Neural progenitor cell (in vitro differentiated cells): ENCODE measurements around the gene MSI1. TPM values are rescaled to one million over a fixed set of nuclear protein-coding genes. Genes with fewer than 3 reads are reported as not detected.

Source experiments
- DNase-seq: peaks from one replicate; pipeline ENCODE4 v3.0.0-alpha.2; 2016; ENCODE audit warnings: low spot score
- H2AFZ ChIP-seq: fragments of 200-600 bp; sonication (generic); replicated peaks from 2 replicates; pipeline ENCODE4 v1.6.1; 2016; ENCODE audit warnings: antibody characterized with exemption
- H3F3A ChIP-seq: fragments of 200-600 bp; sonication (generic); 2 replicates; pipeline ENCODE4 v1.6.1; 2016; ENCODE audit warnings: antibody characterized with exemption, low read depth
- H3K27ac ChIP-seq: fragments of 200-600 bp; sonication (generic); 2 replicates; pipeline ENCODE4 v1.5.1; 2016; ENCODE audit warnings: mild to moderate bottlenecking
- H3K27me3 ChIP-seq: fragments of 200-600 bp; sonication (generic); 2 replicates; pipeline ENCODE4 v1.6.1; 2016; ENCODE audit warnings: mild to moderate bottlenecking, moderate library complexity
- H3K36me3 ChIP-seq: fragments of 200-600 bp; sonication (generic); 2 replicates; pipeline ENCODE4 v1.5.1; 2016
- H3K4me1 ChIP-seq: fragments of 200-600 bp; sonication (generic); 2 replicates; pipeline ENCODE4 v1.6.1; 2016; ENCODE audit warnings: mixed run types
- H3K4me2 ChIP-seq: fragments of 200-600 bp; sonication (generic); 2 replicates; pipeline ENCODE4 v1.6.1; 2016
- H3K4me3 ChIP-seq: fragments of 200-600 bp; sonication (generic); 2 replicates; pipeline ENCODE4 v1.5.1; 2016
- H3K79me2 ChIP-seq: fragments of 200-600 bp; sonication (generic); 2 replicates; pipeline ENCODE4 v1.6.1; 2016; ENCODE audit warnings: low read depth
- H3K9ac ChIP-seq: fragments of 200-600 bp; sonication (generic); 2 replicates; pipeline ENCODE4 v1.6.1; 2016
- H3K9me3 ChIP-seq: fragments of 200-600 bp; sonication (generic); 2 replicates; pipeline ENCODE4 v1.5.1; 2016; ENCODE audit warnings: low read depth
- H4K20me1 ChIP-seq: fragments of 200-600 bp; sonication (generic); 2 replicates; pipeline ENCODE4 v1.6.1; 2016; ENCODE audit warnings: low read depth
- H3K27ac Mint-ChIP-seq: 3 replicates; pipeline ENCODE4 v1.8.0; 2021; ENCODE audit warnings: mixed read lengths
- H3K27me3 Mint-ChIP-seq: 2 replicates; pipeline ENCODE4 v1.8.0; 2022; ENCODE audit warnings: low read depth, mild to moderate bottlenecking, inconsistent platforms, moderate library complexity, mixed read lengths; ENCODE audit not compliant: insufficient read depth
- H3K36me3 Mint-ChIP-seq: 3 replicates; pipeline ENCODE4 v1.8.0; 2021; ENCODE audit warnings: mixed read lengths
- H3K4me1 Mint-ChIP-seq: 3 replicates; pipeline ENCODE4 v1.8.0; 2021; ENCODE audit warnings: mixed read lengths
- H3K4me3 Mint-ChIP-seq: 3 replicates; pipeline ENCODE4 v1.8.0; 2021; ENCODE audit warnings: mild to moderate bottlenecking, moderate library complexity, mixed read lengths
- H3K9me3 Mint-ChIP-seq: 3 replicates; pipeline ENCODE4 v1.8.0; 2020; ENCODE audit warnings: mixed read lengths
- EZH2 ChIP-seq: fragments of 200-600 bp; sonication (generic); IDR thresholded peaks from 2 replicates; pipeline ENCODE4 v1.6.1; 2017; ENCODE audit warnings: antibody characterized with exemption, mild to moderate bottlenecking, moderate library complexity
- EZH2phosphoT487 ChIP-seq: fragments of 200-600 bp; sonication (generic); IDR thresholded peaks from 2 replicates; pipeline ENCODE4 v1.6.1; 2017; ENCODE audit warnings: antibody characterized with exemption
- total RNA-seq: library from RNA; depleted of rRNA; stranded (reverse); fragments of >200 nt; gene quantifications from 2 replicates; pipeline ENCODE4 v1.2.3, GENCODE V29; 2015; ENCODE audit warnings: low replicate concordance
- TF ChIP-seq, protein P1 (sequence below): fragments of 200-600 bp; sonication (generic); IDR thresholded peaks from 2 replicates; pipeline ENCODE4 v1.5.1; 2017; ENCODE audit warnings: antibody characterized with exemption, mild to moderate bottlenecking

The MSI1 gene
- 40.2 and 48.6 TPM in 2 replicates for total RNA-seq

DNA sequence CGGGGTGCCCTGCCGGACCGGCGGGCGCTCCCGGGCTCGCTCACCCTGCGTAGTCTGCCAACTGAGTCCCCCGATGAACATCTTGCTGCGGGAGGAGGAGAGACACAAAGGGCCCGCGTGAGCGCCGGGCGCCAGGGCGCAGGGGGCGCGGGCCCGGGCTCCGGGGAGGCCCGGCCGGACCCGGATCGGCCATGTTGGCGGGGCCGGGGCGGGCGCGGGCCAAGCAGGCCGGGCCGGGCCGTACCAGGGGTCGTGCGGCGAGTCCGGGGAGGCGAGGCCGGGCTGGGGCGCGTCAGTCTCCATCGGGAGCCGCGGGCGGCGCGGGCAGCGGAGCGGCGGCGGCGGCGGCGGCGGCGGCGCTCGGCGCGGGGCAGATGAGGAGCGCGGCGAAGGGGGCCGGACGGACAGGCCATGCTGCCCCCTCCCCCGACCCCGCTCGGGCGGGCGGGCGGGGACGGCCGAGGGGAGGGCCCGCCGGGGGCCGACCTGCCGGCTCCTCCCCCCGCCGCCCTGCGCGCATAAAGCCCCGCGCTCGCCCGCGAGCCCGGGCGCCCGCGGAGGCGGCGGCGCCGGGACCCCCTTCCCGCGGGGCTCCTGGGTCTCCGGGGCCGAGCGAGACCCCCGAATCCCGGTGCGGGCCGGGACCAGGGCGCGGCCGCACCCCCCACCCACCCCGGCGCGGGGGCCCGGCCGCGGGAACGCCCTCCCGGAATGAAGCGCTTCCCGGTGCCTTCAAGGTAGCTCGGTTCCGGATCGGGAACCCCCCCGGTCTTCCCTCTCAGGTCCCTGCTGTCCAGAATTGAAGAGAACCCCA, at the start of gene MSI1:
Gene MSI1, minus strand, starts transcription at position 376 of the 814 bp plus-strand sequence. Its CDS starts 73 bp downstream, at position 303.
- Mint-ChIP-seq H3K36me3 (peaks cover 44% of the 10 kb centered on the region), H3K27ac (peak within 1 kb of the TSS; percentile 99), H3K9me3 (peaks cover 3% of the 10 kb centered on the region), H3K4me1 (peaks cover 70% of the 10 kb centered on the region), H3K4me3 (peak within 1 kb of the TSS; percentile 97), H3K27me3 (peaks cover 15% of the 10 kb centered on the region)
- Histone ChIP-seq H3K4me2 (peak within 1 kb of the TSS; percentile 100), H4K20me1 (peaks cover 39% of the 10 kb centered on the region), H3K9ac (peak within 1 kb of the TSS; percentile 84), H3K36me3 (no peaks in the 10 kb centered on the region), H2AFZ (no peak within 1 kb of the TSS), H3K27me3 (no peaks in the 10 kb centered on the region), H3F3A (peaks cover 59% of the 10 kb centered on the region), H3K4me1 (peaks cover 51% of the 10 kb centered on the region), H3K4me3 (peak within 1 kb of the TSS; percentile 100), H3K27ac (peak within 1 kb of the TSS; percentile 83), H3K9me3 (no peaks in the 10 kb centered on the region), H3K79me2 (peaks cover 61% of the 10 kb centered on the region)
- TF ChIP-seq, protein P1, sequence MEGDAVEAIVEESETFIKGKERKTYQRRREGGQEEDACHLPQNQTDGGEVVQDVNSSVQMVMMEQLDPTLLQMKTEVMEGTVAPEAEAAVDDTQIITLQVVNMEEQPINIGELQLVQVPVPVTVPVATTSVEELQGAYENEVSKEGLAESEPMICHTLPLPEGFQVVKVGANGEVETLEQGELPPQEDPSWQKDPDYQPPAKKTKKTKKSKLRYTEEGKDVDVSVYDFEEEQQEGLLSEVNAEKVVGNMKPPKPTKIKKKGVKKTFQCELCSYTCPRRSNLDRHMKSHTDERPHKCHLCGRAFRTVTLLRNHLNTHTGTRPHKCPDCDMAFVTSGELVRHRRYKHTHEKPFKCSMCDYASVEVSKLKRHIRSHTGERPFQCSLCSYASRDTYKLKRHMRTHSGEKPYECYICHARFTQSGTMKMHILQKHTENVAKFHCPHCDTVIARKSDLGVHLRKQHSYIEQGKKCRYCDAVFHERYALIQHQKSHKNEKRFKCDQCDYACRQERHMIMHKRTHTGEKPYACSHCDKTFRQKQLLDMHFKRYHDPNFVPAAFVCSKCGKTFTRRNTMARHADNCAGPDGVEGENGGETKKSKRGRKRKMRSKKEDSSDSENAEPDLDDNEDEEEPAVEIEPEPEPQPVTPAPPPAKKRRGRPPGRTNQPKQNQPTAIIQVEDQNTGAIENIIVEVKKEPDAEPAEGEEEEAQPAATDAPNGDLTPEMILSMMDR = no peak
- TF ChIP-seq EZH2phosphoT487 (no peak), EZH2 (no peak)
- peak; percentile 75 for DNase-seq

GRCh38 chr12:120417917-120418580, 49.1 kb upstream of the MSI1 start:
- Histone ChIP-seq H3K4me1 (peaks cover 22% of the 10 kb centered on the region), H3K27me3 (no peaks in the 10 kb centered on the region), H3K36me3 (no peaks in the 10 kb centered on the region), H4K20me1 (no peaks in the 10 kb centered on the region), H3K9ac (no peak overlapping the region), H2AFZ (no peak overlapping the region), H3K79me2 (no peaks in the 10 kb centered on the region), H3K27ac (no peak overlapping the region), H3K4me3 (no peak overlapping the region), H3F3A (peaks cover 34% of the 10 kb centered on the region), H3K4me2 (no peak overlapping the region), H3K9me3 (no peaks in the 10 kb centered on the region)
- Mint-ChIP-seq H3K4me3 (no peak overlapping the region), H3K27ac (peak overlapping the region; percentile 98), H3K27me3 (peaks cover 4% of the 10 kb centered on the region), H3K9me3 (no peaks in the 10 kb centered on the region), H3K4me1 (peaks cover 42% of the 10 kb centered on the region), H3K36me3 (peaks cover 2% of the 10 kb centered on the region)
- TF ChIP-seq, protein P1 = no peak
- TF ChIP-seq EZH2 (no peak), EZH2phosphoT487 (no peak)
- no peak for DNase-seq

- peaks cover 21% of the 10 kb centered on the region for H3K4me1 ChIP-seq
- no peaks in the 10 kb centered on the region for H3K27me3 ChIP-seq
- peaks cover 4% of the 10 kb centered on the region for H3K27me3 Mint-ChIP-seq
- no peak overlapping the region for H3K4me3 ChIP-seq
- peak overlapping the region; percentile 43 for H3K4me3 Mint-ChIP-seq
- H3K36me3 Mint-ChIP-seq = peaks cover 2% of the 10 kb centered on the region
- H2AFZ ChIP-seq = no peak overlapping the region
- no peaks in the 10 kb centered on the region for H4K20me1 ChIP-seq
- H3K4me1 Mint-ChIP-seq = peaks cover 44% of the 10 kb centered on the region
- H3K79me2 ChIP-seq = no peaks in the 10 kb centered on the region
- TF ChIP-seq EZH2phosphoT487 (no peak), EZH2 (no peak)
- TF ChIP-seq, protein P1 = no peak
- H3F3A ChIP-seq = peaks cover 36% of the 10 kb centered on the region
- no peaks in the 10 kb centered on the region for H3K9me3 ChIP-seq
- DNase-seq = no peak
- H3K36me3 ChIP-seq = no peaks in the 10 kb centered on the region
- H3K9ac ChIP-seq = no peak overlapping the region
- peak overlapping the region; percentile 66 for H3K27ac Mint-ChIP-seq
- H3K27ac ChIP-seq = no peak overlapping the region
- no peak overlapping the region for H3K4me2 ChIP-seq
- no peaks in the 10 kb centered on the region for H3K9me3 Mint-ChIP-seq
Measured at GRCh38 chr12:120416490-120417216, 47.7 kb upstream of the MSI1 start.
